OCI-M2 (cell line): ENCODE data around the gene SPATA31C2.
"Not testable (repeated sequence)": the region's sequence is repeated elsewhere in the genome, so short reads cannot be mapped to it uniquely, and the experiment has no call there.

Source experiments
- DNase-seq: peaks from one replicate; lab custom pipeline; 2025; ENCODE audit not compliant: unreplicated experiment; lab: John Stamatoyannopoulos, UW

The SPATA31C2 gene

DNA sequence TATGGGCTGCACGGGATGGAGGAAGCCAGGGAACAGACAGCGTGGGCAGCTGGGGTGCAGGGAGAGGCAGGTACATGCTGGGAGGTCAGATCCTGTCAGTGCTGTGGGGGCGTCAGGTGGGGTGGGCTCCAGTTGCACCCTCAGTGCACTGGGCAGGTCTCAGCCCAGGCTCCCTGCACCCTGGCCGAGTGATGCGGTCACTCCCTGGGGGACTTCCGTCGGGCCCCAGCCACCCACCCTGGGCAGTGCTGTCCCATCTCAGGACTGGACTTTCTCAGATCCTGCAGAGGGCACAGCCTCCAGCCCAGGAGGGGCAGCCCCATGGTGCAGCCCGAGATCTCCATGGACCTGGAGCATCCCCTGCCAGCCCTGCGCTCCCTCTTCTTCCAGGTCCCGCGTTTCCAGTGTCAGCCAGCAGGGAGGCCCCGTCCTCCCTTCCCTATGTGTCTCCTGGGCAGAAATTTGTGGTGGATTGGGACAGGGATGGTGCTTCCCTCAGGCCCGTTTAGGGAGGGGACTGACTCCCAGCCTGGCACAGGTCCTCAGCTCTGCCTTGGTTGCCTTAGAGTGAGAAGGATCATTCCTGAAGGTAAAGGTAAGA lies 10.5 kb downstream of the SPATA31C2 start:
- not testable (repeated sequence) for DNase-seq

DNA sequence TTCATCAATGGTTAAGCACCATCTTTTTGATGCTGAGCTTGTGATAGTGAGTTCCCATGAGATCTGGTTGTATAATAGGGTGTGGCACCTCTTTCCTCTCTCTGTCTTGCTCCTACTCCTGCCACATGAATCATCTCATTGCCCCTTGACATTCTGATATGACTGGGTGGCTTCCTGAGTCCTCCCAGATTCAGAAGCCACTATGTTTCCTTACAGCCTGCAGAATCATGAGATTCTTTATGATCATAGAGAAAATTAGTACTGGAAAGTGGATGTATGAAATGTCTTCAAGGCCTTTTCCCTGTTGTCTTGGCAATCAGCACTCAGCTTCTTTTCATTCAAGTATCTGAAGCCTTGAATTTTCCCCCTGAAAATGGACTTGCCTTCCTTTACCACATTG lies 14.9 kb downstream of the SPATA31C2 start:
- not testable (repeated sequence) for DNase-seq

DNA sequence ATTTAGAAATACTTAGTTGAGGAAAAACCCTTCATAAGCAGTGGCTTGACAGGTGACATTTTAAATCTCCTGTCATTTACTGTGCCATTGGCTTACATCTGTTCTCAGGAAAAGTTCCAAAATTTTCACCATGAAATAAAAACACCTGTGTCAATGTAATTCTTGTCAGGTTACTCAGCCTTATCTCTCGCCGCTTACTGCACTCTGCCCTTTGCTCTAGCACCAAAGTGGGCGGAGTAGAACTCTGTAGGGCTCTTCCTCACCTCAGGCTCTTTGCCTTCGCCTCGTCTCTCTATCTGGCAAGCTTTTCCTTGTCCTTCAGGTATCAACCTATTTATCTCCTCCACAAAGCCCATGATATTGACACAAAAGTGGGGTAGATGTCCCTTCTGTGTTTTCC lies 20.2 kb downstream of the SPATA31C2 start:
- DNase-seq = not testable (repeated sequence)

DNA sequence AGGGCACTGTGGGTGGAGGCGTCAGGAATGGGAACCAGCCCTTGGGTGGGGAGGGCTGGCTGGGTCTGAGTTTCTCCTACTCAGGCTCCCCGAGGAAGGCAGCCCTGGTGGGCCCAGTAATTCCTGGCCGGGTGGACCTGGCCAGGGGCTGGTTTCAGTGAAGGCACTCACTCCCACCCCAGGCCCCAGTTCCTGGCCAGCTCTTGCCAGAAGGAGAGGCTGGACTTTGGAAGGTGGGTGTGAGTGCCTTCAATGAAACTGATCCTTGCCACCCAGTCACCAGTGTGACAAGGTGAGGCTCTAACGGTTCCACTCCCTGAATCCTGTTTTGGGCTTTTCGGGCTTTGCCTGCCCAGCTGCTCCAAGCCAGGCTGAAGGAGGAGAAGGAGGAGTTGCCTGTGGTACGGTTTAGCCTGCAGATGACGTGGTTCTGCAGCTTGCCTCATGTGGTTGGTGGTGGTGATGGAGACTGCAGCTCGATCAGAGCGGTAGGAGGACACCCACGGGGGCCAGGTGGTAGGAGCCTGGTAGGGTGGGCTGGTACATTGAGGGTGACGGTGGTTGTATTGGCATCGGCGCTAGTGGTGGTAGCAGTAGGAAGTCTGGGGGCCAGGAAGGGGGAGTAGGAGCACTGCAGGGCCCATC lies 23.2 kb downstream of the SPATA31C2 start:
- not testable (repeated sequence) for DNase-seq

DNA sequence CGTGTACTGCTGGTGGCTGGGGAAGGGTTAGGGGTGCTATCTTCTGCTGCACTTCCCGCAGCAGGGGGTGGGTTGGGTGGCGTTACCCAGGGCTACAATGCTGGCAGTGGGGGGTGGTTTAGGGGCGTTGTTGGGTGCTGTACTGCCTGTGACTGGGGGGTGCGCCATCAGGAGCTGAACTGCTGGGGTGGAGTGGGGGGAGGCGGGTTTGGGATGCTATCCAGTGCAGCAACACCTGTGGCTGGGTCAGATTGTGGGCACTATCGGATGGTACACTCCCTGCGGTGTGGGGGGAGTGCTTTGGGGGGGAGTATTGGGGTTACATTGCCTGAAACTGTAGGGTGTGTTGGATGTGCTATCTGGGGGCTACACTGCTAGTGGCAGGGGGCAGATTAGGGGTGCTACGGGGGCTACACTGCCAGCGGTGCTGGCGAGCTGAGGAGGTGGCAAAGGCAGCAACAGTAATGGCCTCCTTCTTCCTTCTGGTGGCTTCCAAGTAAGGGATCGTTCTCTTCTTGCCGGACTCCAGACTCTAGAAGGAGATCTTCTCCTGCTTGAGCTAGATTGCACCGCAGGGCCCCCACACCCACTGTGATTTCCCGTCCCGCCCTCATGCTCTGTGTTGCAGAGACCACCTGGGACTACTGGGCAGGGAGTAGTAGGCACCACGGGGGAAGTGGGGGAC lies 23.9 kb downstream of the SPATA31C2 start:
- DNase-seq = not testable (repeated sequence)

DNA sequence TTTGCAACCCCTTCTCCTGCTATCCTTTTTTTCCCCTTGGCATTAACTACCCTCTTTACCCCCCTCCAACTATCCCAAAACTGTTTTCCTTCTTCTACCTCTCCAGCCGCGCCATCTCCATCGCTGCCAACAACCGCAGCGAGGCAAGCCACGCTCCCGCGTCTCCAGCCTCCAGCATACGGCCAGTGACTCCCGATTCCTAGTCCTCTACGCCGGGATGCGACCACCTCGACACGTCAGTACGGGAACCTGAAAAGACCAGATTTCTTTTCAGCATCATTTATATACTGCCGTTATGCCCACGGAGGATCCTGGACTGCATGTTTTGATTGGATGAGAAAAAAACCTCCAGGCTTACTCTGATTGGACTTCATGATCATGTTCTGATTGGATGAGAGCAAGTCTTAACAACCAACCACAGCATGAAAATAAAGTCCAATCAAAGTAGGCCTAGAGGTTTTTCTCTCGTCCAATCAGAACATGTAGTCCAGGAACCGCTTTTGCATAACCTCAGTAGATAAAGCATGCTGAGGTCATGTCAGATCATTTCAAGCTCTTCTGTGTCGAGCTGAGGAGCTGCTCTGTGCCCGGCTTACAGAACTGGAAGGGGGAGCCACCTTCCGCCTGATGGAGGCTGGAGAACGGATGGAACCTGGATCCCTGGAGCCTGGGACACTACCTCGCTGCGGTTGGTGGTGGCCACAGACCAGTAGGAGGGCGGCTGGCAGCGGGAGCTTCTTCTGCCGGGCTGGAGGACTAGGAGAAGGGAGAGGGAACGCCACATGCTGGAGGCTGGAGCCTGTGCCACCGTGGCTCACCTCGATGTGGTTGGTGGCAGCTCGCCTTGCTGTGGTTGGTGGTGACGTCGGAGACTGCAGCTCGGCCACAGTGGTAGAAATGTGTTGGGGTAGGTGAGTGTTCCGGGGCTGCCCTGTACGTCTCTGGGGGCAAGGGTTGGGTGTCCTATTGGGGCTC lies 24.8 kb downstream of the SPATA31C2 start:
- not testable (repeated sequence) for DNase-seq

DNA sequence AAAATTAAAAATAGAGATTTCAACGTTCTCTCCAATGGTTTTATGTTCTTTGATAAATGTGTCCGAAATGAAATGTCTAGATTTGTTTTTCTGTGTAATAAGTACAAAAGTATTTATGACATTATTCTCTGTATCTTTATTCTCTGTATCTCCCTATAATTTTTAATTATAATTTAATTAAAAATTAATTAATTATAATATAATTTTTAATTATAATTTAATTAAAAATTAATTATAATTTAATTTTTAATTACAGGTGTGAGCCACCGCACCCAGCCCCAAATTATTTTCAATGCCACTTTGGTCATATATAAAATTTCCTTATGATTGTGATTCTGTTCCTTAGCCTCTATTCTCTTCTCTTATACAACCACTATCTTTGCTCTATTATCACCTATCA lies 28.2 kb downstream of the SPATA31C2 start:
- no peak for DNase-seq

DNA sequence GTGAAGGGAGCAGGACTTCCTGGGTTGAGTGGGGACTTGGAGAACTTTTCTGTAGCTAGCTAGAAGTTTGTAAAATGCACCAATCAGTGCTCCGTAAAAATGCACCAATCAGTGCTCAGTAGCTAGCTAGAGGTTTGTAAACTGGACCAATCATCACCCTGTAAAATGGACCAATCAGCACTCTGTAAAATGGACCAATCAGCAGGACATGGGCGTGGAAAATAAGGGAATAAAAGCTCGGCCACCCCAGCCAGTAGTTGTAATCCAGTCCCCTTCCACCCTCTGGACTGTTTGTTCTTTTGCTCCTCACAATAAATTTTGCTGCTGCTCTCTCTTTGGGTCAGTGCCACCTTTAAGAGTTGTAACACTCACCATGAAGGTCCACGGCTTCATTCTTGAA lies 29.5 kb downstream of the SPATA31C2 start:
- DNase-seq = no peak

DNA sequence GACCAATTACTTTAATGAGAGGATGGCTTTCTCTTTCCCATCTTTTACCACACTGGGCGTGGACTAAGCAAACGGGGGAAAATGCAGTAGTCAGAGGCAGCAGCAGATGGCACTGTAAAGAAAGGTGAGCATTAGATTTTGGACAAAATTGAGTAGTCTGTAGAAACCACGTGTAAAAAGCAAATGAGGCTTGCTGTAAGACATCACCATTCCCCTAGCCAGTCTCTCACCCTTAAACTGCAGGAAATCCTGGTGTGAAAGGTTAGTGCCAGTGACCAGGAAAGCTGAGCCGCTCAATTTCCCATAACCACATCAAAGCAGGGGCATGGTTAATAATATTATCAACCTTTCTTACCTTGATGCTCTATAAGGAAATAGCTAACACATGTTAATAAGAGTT lies 31.8 kb downstream of the SPATA31C2 start:
- no peak for DNase-seq

DNA sequence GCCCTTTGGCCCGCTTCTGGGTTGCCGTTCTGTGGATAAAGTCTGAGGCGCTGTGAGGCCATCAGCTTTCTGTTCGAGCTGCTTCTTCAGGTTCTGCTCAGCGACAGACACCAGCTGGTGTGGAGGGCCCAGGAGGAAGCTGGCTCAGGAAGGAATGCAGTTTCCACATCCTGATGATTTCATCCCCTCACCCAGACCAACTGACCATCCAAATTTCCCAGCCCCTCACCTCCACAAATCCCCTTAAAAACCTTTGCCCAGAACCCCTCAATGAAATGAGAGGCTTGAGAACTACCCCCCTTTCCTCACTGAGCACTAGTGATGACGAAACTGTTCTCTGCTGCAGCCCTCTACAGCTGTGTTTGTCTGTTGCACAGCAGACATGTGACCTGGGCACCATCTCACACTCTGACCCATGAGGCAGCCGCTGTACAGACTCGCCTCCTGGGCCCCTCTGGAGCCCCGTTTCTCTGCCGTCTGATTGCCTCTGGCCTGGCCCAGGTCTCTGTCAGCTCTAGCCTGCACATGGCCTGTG lies 45.4 kb downstream of the SPATA31C2 start:
- DNase-seq = no peak

DNA sequence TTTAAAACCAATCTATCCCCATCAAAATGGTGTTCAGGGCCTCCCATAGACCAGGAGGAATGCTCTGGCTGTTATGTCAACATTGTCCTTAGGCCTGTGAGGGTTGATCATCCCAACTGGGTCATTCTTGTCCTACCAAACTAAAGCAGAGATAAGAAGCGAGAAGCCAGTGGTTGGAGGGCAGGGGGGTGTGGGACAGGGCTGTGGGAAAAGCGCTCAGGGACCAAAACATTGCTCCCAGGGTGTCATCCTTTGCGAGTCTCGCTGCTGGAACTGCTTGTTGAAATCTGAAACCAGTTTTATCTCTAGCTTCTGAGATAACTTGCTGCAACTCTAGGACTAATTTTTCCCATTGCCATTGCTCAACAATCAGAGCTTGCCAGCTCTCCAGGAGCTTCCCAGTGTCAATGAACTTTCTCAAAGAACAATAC lies 48.1 kb downstream of the SPATA31C2 start:
- DNase-seq = no peak

DNA sequence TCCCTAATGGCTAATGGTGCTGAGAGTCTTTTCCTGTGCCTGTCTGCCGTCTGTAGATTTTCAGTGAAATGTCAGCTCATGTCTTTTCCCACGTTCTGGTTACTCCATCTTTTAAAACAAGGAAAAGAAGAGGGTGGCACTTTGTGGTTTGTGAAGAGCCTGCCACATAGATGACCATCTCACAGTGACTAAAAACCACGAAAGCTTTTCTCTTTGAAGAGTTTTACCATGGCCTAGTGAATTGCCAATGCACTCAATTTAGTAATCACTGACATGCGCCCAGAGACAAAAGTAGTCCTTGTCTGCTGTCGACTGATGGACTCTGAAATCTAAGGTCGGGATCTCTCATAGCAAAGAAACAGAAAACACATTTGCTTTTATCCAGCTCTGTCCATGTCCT lies 50.4 kb downstream of the SPATA31C2 start:
- no peak for DNase-seq

DNA sequence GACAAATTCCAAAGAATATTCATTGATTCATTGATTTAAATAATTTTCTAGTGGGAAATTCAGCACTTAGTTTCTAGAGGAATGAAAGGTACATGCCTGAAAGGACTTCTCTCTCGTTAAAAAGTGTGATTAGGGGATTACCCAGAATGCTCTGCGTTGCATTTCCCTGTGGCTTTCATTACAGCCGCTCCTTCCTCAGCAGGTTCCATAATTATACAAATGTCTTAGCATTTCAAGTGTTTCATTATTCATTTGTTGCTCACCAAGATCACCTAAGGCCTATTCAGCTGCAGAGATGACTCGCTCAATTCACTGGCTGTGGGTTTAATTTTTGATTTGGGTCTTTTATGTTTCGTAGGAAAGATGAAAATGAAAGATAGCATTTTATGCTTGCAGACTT lies 52.8 kb downstream of the SPATA31C2 start:
- no peak for DNase-seq

DNA sequence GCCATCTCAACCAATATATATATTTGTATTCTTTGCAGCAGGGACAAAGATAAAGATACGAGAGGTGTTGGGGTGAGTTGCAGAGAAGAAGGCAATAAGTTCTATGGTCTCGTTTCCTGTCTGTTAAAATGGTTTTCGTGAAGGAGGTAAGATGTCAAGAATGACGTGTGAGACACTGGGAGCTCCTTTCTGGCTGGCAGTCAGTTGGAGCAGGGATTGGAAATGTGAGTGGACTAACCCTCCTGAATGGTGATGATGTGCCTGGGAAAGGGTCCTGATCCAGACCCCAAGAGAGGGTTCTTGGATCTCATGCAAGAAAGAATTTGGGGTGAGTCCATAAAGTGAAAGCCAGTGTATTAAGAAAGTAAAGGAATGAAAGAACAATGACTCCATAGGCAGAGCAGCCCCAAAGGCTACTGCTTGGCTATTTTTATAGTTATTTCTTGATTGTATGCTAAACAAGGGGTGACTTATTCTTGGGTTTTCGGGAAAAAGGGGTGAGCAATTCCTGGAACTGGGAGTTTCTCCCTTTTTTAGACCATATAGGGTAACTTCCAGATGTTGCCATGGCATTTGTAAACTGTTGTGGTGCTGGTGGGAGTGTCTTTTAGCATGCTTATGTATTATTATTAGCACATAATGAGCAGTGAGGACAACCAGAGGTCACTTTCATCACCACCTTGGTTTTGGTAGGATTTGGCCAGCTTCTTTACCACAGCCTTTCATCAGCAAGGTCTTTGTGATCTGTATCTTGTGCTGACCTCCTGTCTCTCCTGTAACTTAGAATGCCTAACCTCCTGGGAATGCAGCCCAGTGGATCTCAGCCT lies 53.7 kb downstream of the SPATA31C2 start:
- no peak for DNase-seq
